Osteoblast (primary cell): ENCODE data around the gene UGT1A1. TPM values are rescaled to one million over a fixed set of nuclear protein-coding genes. Genes with fewer than 3 reads are reported as not detected.

ENCODE experiments used
- DNase-seq: peaks from one replicate; pipeline ENCODE4 v3.0.0; 2011; ENCODE audit warnings: low spot score, mixed read lengths; ENCODE audit not compliant: insufficient read length; ENCODE audit errors: missing footprints
- H2AFZ ChIP-seq: 2 replicates; pipeline ENCODE4 v1.6.0; 2011; ENCODE audit warnings: mild to moderate bottlenecking, low read length
- H3K27ac ChIP-seq: 2 replicates; pipeline ENCODE4 v1.5.1; 2011; ENCODE audit warnings: mild to moderate bottlenecking, low read depth, low read length, moderate library complexity
- H3K27me3 ChIP-seq: 2 replicates; pipeline ENCODE4 v1.6.0; 2012; ENCODE audit warnings: mild to moderate bottlenecking, control low read depth, inconsistent platforms, low read length, moderate library complexity; ENCODE audit not compliant: insufficient read depth
- H3K36me3 ChIP-seq: 2 replicates; pipeline ENCODE4 v1.5.1; 2011; ENCODE audit warnings: mild to moderate bottlenecking, low read length, control low read depth, moderate library complexity; ENCODE audit not compliant: insufficient read depth
- H3K4me1 ChIP-seq: 2 replicates; pipeline ENCODE4 v1.5.1; 2011; ENCODE audit warnings: mild to moderate bottlenecking, low read length, control low read depth, moderate library complexity; ENCODE audit not compliant: insufficient read depth
- H3K4me2 ChIP-seq: 2 replicates; pipeline ENCODE4 v1.6.0; 2011; ENCODE audit warnings: mild to moderate bottlenecking, low read length; ENCODE audit not compliant: insufficient read depth
- H3K4me3 ChIP-seq: fragments of 200-600 bp; sonication (generic); 3 replicates; pipeline ENCODE4 v1.5.1; 2012; ENCODE audit warnings: mild to moderate bottlenecking, low read length, inconsistent platforms; ENCODE audit not compliant: insufficient read depth
- H3K79me2 ChIP-seq: 2 replicates; pipeline ENCODE4 v1.6.0; 2012; ENCODE audit warnings: mild to moderate bottlenecking, low read length, control low read depth, inconsistent platforms; ENCODE audit not compliant: insufficient read depth
- H3K9me3 ChIP-seq: 2 replicates; pipeline ENCODE4 v1.5.1; 2011; ENCODE audit warnings: low read depth, low read length, control low read depth
- H4K20me1 ChIP-seq: 2 replicates; pipeline ENCODE4 v1.6.0; 2012; ENCODE audit warnings: mild to moderate bottlenecking, low read length, control low read depth; ENCODE audit not compliant: insufficient read depth
- CTCF ChIP-seq: IDR thresholded peaks from 2 replicates; pipeline ENCODE4 v1.5.1; 2011; ENCODE audit warnings: mild to moderate bottlenecking, low read depth, low read length, moderate library complexity; ENCODE audit errors: extremely low read depth
- total RNA-seq: library from RNA; depleted of rRNA; stranded (reverse); fragments of >200 nt; gene quantifications from 2 replicates; pipeline ENCODE4 v1.2.3, GENCODE V29; 2012

Gene UGT1A1
- total RNA-seq, 1 donor = not detected

DNA sequence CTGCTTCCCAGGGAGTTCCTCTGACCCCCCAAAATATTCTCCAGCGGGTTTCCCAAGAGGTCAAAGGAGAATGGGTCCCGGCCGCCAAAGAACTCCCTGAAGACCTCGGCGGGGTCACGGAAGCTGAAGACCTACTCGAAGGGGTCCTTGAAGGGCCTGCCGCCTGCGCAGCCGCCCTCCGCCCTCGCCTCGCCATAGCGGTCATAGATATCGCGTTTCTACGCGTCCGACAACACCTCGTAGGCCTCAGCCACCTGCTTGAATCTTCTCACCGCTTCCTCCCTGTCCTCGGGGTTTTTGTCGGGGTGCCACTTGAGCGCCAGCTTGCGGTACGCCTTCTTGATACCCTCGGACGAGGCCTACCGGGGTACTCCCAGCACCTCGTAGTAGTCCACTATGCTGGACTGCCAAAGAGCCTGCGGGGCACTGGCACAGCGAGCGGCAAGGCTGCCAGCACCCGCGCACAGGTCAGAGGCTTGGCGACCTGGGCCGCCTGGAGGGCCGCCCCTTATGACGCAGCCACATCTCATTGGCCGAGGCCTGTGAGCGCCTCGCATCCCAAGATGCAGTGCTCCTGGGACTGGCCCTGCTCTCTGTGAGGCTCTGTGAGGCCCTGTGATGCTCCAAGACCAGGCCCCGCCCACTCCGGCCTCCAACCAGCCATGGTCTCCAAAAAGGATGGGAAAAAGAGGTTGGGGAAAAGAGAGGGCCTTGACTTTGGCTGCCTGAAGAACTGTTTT lies 5.0 kb upstream of the UGT1A1 start:
- no peak overlapping the region for H3K27ac ChIP-seq
- no peaks in the 10 kb centered on the region for H4K20me1 ChIP-seq
- H3K36me3 ChIP-seq = no peaks in the 10 kb centered on the region
- H3K27me3 ChIP-seq = peaks cover 3% of the 10 kb centered on the region
- H3K4me2 ChIP-seq = no peak overlapping the region
- H3K9me3 ChIP-seq = peaks cover 3% of the 10 kb centered on the region
- peaks cover 5% of the 10 kb centered on the region for H3K4me1 ChIP-seq
- H2AFZ ChIP-seq = no peak overlapping the region
- H3K79me2 ChIP-seq = no peaks in the 10 kb centered on the region
- no peak for TF ChIP-seq CTCF
- DNase-seq = no peak
- H3K4me3 ChIP-seq = no peak overlapping the region

DNA sequence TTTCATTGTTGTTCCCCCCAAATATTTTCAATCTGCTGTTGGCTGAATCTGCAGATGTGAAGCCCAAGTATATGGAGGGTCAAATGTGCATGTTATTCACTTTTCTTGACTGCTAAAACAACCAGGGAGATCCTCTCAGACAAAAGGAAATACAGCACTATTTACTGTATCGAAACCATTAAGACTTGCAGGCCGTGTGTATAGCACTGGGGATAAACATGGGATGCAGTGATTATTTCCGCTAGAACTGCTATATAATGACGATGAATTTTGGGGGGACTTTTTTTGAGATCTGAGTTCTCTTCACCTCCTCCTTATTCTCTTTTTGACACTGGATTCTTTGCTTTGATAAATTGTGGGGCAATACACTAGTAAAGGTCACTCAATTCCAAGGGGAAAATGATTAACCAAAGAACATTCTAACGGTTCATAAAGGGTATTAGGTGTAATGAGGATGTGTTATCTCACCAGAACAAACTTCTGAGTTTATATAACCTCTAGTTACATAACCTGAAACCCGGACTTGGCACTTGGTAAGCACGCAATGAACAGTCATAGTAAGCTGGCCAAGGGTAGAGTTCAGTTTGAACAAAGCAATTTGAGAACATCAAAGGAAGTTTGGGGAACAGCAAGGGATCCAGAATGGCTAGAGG lies 3.5 kb upstream of the UGT1A1 start:
- Histone ChIP-seq H3K36me3 (no peaks in the 10 kb centered on the region), H3K4me1 (peaks cover 9% of the 10 kb centered on the region), H4K20me1 (no peaks in the 10 kb centered on the region), H3K9me3 (no peaks in the 10 kb centered on the region), H3K4me3 (no peak overlapping the region), H3K4me2 (no peak overlapping the region), H3K27ac (no peak overlapping the region), H2AFZ (no peak overlapping the region), H3K27me3 (peaks cover 3% of the 10 kb centered on the region), H3K79me2 (no peaks in the 10 kb centered on the region)
- no peak for TF ChIP-seq CTCF
- DNase-seq = no peak

GRCh38 chr2:233758141-233758540 lies 1.9 kb upstream of the UGT1A1 start:
- no peaks in the 10 kb centered on the region for H3K36me3 ChIP-seq
- H3K27me3 ChIP-seq = peaks cover 3% of the 10 kb centered on the region
- H2AFZ ChIP-seq = no peak overlapping the region

More at GRCh38 chr2:233758141-233758540, 1.9 kb upstream of the UGT1A1 start:
- Histone ChIP-seq H3K4me2 (no peak overlapping the region), H4K20me1 (no peaks in the 10 kb centered on the region), H3K79me2 (no peaks in the 10 kb centered on the region), H3K4me1 (peaks cover 12% of the 10 kb centered on the region), H3K27ac (no peak overlapping the region), H3K4me3 (no peak overlapping the region), H3K9me3 (no peaks in the 10 kb centered on the region)
- TF ChIP-seq CTCF = no peak
- DNase-seq = no peak
